Left lobe of liver (tissue), 2 donors: ENCODE measurements around the gene SPANXC. TPM values are rescaled to one million over a fixed set of nuclear protein-coding genes. Genes with fewer than 3 reads are reported as not detected.
"Not testable (repeated sequence)": the region's sequence is repeated elsewhere in the genome, so short reads cannot be mapped to it uniquely, and the experiment has no call there.

ENCODE experiments used
- ATAC-seq: fragments of 200-7000 bp; cut with Tn5 transposase; one replicate; pipeline ENCODE4 v1.9.1; 2020; ENCODE audit warnings: mild to moderate bottlenecking, moderate library complexity
- DNase-seq: peaks from one replicate; pipeline ENCODE4 v3.0.0-alpha.2; 2020; ENCODE audit warnings: low spot score
- total RNA-seq: library from RNA; stranded (reverse); gene quantifications from one replicate; pipeline ENCODE4 v1.2.1, GENCODE V29; 2021
- donor health status: DM: no; HTN: no; CAD: no; lungs with moderate emphysema.
- donor health status: DM: no; HTN: yes; CAD: no.

The SPANXC gene, protein sequence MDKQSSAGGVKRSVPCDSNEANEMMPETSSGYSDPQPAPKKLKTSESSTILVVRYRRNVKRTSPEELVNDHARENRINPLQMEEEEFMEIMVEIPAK
- total RNA-seq: not detected

DNA sequence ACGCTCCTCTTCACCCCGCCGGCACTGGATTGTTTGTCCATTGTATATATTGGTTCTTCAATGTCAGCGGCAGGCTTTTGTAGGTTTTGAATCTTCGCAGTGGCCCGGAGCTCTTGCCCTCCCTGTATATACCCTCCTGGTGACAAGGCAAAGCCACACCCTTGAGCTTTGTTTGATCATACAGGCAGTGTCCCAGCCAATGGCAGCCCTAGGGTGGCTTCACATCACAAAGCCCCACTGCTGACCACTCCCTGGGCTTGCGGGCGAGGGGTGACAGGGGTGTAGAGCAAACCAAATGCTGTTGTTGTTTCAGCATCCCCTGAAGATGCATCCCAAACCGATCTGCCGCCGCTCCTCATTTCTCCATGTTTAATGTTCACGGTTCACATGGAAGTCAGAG lies at the start of gene SPANXC:
Gene SPANXC (minus strand): TSS at position 101 of the 400 bp plus-strand sequence. CDS start 60 bp downstream, at position 41.
- DNase-seq, ATAC-seq: not testable (repeated sequence)

DNA sequence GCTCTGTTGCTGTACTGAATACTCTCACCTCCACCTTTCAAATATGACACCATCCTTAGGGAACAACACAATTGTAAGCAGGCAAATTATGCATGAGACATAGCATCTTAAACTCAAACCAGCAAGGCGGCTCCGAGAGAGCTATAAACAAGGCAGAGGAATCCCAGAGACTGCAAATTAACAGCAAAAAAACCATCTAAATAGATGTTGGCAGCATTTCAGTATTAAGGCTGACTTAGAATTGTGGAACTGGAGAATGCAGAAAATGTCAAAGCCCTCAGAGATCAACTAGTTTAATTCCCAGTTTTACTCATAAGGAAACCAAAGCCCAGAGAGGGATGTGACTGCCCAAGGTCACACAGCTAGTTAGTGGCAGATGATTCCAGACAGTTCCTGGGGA lies 37.2 kb upstream of the SPANXC start:
- no peak for ATAC-seq
- no peak for DNase-seq

DNA sequence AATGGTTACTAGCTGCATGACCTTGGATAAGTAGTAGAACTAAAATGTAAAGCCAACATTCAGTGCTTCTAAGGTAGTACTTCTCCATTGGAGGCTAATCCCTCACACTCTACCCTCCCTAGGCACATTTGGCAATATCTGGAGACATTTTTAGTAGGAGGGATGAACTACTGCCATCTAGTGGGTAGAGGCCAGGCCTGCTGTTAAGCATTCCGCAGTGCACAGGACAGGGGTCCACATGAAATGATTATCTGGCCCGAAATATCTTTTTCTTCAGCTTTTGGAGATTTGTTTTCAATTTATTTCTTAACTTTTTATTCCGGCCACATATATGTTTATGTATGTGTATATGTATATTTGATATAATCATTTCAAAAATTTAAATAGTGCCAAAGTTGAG lies 36.0 kb upstream of the SPANXC start:
- DNase-seq (no peak), ATAC-seq (peak; percentile 86)

DNA sequence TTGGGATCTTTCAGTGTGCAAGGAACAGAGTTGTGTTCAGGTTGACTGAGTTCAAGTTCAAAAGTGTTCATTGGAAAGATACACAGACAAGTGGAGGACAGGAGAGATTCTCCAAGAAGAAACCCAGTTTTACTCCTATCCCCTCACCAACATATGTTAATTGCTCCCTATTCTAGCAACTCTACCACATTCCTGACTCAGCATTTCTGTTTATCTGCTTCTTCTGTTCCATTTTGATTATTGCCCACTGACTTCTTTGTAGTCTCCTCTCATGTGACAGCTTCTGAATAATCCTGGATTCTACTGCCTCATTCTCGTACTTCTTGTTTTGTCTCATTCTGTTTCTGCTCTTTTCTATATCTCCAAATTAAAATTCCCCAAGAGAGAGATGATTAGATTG lies 15.8 kb upstream of the SPANXC start:
- DNase-seq: no peak
- no peak for ATAC-seq

DNA sequence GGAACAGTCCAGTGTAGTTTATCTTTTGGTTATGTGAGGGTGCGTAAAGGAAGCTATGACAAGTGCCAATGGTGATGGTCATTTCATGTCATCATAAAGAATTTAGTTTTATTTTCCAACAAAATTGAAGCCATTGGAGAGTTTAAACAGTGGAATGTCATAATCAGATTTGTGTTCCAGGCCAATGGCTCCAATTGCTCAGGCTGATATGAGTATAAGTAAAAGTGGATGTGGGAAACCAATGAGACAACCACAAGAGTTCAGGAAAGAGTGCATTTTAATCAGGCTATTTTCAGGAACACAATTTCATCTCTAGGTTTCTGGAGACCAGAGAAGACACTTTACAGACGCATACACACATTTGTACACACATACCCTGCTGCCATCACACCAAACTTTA lies 20.7 kb downstream of the SPANXC start:
- no peak for DNase-seq
- ATAC-seq: no peak

DNA sequence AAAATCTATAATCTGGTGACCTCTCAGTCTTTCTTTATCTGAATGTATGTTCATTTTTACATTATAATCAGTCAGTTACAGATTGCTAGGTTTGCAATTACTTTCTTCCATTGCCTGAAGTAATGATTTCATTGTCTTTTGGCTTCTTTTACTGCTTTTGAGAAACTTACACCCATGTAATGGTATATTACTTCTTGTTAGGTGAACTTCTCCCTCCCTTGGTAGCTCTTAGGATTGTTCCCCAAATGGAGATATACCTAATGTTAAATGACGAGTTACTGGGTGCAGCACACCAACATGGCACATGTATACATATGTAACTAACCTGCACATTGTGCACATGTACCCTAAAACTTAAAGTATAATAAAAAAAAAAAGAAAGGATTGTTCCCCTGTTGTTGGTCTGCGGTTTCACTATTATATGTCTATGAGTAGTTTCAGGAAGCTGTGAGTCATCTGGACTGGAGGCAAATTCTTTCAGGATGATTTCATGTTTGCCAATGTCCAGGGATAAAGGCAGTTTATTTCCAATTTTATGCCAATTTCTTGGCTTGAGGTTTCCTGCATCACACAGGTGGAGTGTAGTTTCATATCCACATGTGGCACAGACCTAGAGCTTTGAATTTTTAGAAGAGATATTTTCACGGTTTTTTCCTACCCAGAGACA lies 21.8 kb downstream of the SPANXC start:
- DNase-seq (no peak), ATAC-seq (no peak)

DNA sequence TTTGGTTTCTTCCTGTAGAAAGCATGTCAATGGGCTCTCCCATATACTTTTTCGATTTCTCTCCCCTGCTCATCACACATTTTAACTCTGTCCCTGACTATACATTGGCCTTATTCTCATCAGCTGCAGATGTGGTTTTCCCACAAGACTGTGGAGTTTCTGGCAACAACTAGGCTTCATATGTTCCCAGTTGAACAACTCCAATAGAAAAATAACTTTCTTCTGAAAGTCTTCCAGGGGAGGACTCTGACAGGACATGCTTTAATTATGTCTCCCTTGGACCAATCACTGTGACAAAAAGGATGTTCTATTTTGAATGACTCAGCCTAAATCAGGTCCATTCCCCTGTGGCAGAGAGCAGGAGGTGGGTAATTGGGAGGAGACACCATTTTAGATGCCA lies 28.1 kb downstream of the SPANXC start:
- DNase-seq: no peak
- no peak for ATAC-seq

DNA sequence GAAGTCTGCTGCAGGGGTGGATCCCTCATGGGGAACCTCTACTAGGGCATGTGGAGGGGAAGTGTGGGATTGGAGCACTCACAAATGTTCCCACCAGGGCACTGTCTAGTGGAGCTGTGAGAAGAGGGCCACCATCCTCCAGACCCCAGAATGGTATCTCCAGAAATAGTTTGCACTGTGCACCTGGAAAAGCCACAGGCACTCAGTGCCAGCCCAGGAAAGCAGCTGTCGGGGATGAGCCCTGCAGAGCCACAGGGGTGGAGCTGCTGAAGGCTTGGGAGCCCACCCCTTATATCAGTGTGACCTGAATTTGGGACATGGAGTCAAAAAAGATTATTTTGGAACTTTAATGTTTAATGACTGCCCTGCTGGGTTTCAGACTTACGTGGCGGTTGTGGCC lies 40.4 kb downstream of the SPANXC start:
- DNase-seq (no peak), ATAC-seq (no peak)

Other genes with a start within 250 kb of the SPANXC start
- gene SPANXB1, start 239.9 kb downstream of the SPANXC start, total RNA-seq: not detected
- 2.0 TPM for gene LDOC1, start 65.4 kb downstream of the SPANXC start, total RNA-seq